Measurements from ENCODE around the gene MED7. TPM values are rescaled to one million over a fixed set of nuclear protein-coding genes. Genes with fewer than 3 reads are reported as not detected.

MED7 gene
- total and polyA plus RNA-seq, 9 of the 15 experiments (the other 6 are each of a cell fraction or from before 2014, with no cell fraction given): 4.5 to 38.7 (median 12.2) TPM

- Histone ChIP-seq H3K4me2 (ENCODE audit: insufficient read depth, low read length) (no peak overlapping the region), H3K27me3 (ENCODE audit: control insufficient read depth in 2 of 2, insufficient read depth in 2 of 2, low read length in 2 of 2) (no peaks in the 10 kb centered on the region; a peak in 1 of 5 replicates), H3K9me1 (ENCODE audit: control insufficient read depth, insufficient read depth, low read length) (no peaks in the 10 kb centered on the region), H3K9me3 (replicated peaks; ENCODE audit: control insufficient read depth, insufficient read depth, low read depth, low read length) (no peaks in the 10 kb centered on the region), H3K4me1 (replicated peaks in 1 of 2; ENCODE audit: control insufficient read depth in 2 of 2, insufficient read depth in 2 of 2, low read length in 2 of 2) (no peaks in the 10 kb centered on the region), H3K79me2 (ENCODE audit: control insufficient read depth, insufficient read depth, low read length) (no peaks in the 10 kb centered on the region), H3K9ac (ENCODE audit: insufficient read depth in 1 of 2, low read depth in 2 of 2, low read length in 2 of 2) (no peak overlapping the region), H3K4me3 (no peak overlapping the region), H4K20me1 (replicated peaks; ENCODE audit: control insufficient read depth, insufficient read depth, low read length) (no peaks in the 10 kb centered on the region), H3K36me3 (ENCODE audit: control insufficient read depth, insufficient read depth, low read length) (no peaks in the 10 kb centered on the region), H2AFZ (ENCODE audit: low read depth, low read length) (no peak overlapping the region), H3K27ac (ENCODE audit: extremely low read depth, low read depth, low read length) (no peak overlapping the region)
- ATAC-seq (no peak), DNase-seq (ENCODE audit: extremely low read depth in 1 of 4, low spot score in 3 of 4) (no peak), FAIRE-seq (no peak)
- ChIA-PET CTCF (ENCODE audit: low intra/inter-chr PET ratio) (no interaction called here), POLR2A (interaction anchor here (0.6 kb wide), 1 partner anchor 30 kb away, joined by 3 read pairs; no protein-coding TSS in a partner anchor)
- intact Hi-C loops (cut with micrococcal nuclease): no loop called here
- WGBS (ENCODE audit: insufficient coverage, low coverage, missing lambda C conversion rate): 0% methylated on average over 10 of the region's 12 CpGs
- in situ Hi-C loops (cut with MboI): no loop called here
- no TSS peak for BruUV-seq (replicated peaks)
- TF ChIP-seq, protein P1, sequence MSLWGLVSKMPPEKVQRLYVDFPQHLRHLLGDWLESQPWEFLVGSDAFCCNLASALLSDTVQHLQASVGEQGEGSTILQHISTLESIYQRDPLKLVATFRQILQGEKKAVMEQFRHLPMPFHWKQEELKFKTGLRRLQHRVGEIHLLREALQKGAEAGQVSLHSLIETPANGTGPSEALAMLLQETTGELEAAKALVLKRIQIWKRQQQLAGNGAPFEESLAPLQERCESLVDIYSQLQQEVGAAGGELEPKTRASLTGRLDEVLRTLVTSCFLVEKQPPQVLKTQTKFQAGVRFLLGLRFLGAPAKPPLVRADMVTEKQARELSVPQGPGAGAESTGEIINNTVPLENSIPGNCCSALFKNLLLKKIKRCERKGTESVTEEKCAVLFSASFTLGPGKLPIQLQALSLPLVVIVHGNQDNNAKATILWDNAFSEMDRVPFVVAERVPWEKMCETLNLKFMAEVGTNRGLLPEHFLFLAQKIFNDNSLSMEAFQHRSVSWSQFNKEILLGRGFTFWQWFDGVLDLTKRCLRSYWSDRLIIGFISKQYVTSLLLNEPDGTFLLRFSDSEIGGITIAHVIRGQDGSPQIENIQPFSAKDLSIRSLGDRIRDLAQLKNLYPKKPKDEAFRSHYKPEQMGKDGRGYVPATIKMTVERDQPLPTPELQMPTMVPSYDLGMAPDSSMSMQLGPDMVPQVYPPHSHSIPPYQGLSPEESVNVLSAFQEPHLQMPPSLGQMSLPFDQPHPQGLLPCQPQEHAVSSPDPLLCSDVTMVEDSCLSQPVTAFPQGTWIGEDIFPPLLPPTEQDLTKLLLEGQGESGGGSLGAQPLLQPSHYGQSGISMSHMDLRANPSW (CRISPR knock-in tag; IDR thresholded peaks at IDR 0.05): no peak
- no peak for TF ChIP-seq RFX1 (IDR thresholded peaks at IDR 0.05)
- TF ChIP-seq, protein P2, sequence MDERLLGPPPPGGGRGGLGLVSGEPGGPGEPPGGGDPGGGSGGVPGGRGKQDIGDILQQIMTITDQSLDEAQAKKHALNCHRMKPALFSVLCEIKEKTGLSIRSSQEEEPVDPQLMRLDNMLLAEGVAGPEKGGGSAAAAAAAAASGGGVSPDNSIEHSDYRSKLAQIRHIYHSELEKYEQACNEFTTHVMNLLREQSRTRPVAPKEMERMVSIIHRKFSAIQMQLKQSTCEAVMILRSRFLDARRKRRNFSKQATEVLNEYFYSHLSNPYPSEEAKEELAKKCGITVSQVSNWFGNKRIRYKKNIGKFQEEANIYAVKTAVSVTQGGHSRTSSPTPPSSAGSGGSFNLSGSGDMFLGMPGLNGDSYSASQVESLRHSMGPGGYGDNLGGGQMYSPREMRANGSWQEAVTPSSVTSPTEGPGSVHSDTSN (CRISPR knock-in tag; IDR thresholded peaks at IDR 0.05; ENCODE audit: low read depth): no peak
- TF ChIP-seq, protein P2 (tag; conservative IDR thresholded peaks at IDR 0.05; ENCODE audit: low read depth): no peak
- no peak for TF ChIP-seq SMARCA4 (IDR thresholded peaks at IDR 0.05)
- TF ChIP-seq KLF10 (CRISPR knock-in tag; IDR thresholded peaks at IDR 0.05): no peak
- no peak for TF ChIP-seq RBM17 (IDR thresholded peaks at IDR 0.05; ENCODE audit: borderline replicate concordance, low read depth, low read length)
- no peak for TF ChIP-seq ZBTB26 (CRISPR knock-in tag; IDR thresholded peaks at IDR 0.05)
- no peak for TF ChIP-seq ATF4 (CRISPR knock-in tag; IDR thresholded peaks at IDR 0.05)
- TF ChIP-seq CSDE1 (IDR thresholded peaks at IDR 0.05): no peak
- no peak for TF ChIP-seq ZHX1 (conservative IDR thresholded peaks at IDR 0.05; ENCODE audit: low read length)
- no peak for TF ChIP-seq POLR2H (tag; IDR thresholded peaks at IDR 0.05; ENCODE audit: low read depth)
Observed at GRCh38 chr5:157186309-157187045, 43.8 kb upstream of the MED7 start.
